ENCODE results near the gene RAB24.
"Not testable (repeated sequence)": the region's sequence is repeated elsewhere in the genome, so short reads cannot be mapped to it uniquely, and the experiment has no call there.

Gene RAB24

GRCh38 chr5:177310757-177311391, 7.4 kb upstream of the RAB24 start:
- DNase-seq (ENCODE audit: low read depth): no peak

GRCh38 chr5:177310332-177310731, 6.8 kb upstream of the RAB24 start:
- no peak for DNase-seq (ENCODE audit: low read depth)

GRCh38 chr5:177309351-177310191, 6.1 kb upstream of the RAB24 start:
- peak; percentile 55 for DNase-seq (ENCODE audit: low read depth)

GRCh38 chr5:177308740-177309139, 5.2 kb upstream of the RAB24 start:
- DNase-seq (ENCODE audit: low read depth): no peak

- no peak for DNase-seq (ENCODE audit: low read depth)
Measured at GRCh38 chr5:177307544-177308363, 4.2 kb upstream of the RAB24 start.

- no peak for DNase-seq (ENCODE audit: low read depth)
Measured at GRCh38 chr5:177306674-177307543, 3.4 kb upstream of the RAB24 start.

GRCh38 chr5:177306103-177306640, 2.7 kb upstream of the RAB24 start:
- not testable (repeated sequence) for DNase-seq (ENCODE audit: low read depth)

GRCh38 chr5:177304392-177305119, 1.0 kb upstream of the RAB24 start:
- DNase-seq (ENCODE audit: low read depth): no peak

GRCh38 chr5:177303925-177304391, 439 bp upstream of the RAB24 start:
- no peak for DNase-seq (ENCODE audit: low read depth)

- DNase-seq (ENCODE audit: low read depth): no peak
Measured at GRCh38 chr5:177302354-177303110, 987 bp downstream of the RAB24 start.

- no peak for DNase-seq (ENCODE audit: low read depth)
Measured at GRCh38 chr5:177301503-177302165, 1.9 kb downstream of the RAB24 start.

- no peak for DNase-seq (ENCODE audit: low read depth)
Measured at GRCh38 chr5:177300951-177301350, 2.6 kb downstream of the RAB24 start.

GRCh38 chr5:177300236-177300880, 3.2 kb downstream of the RAB24 start:
- DNase-seq (ENCODE audit: low read depth): peak; percentile 51

GRCh38 chr5:177299697-177300096, 3.8 kb downstream of the RAB24 start:
- no peak for DNase-seq (ENCODE audit: low read depth)

- no peak for DNase-seq (ENCODE audit: low read depth)
Measured at GRCh38 chr5:177297922-177298321, 5.6 kb downstream of the RAB24 start.

- DNase-seq (ENCODE audit: low read depth): no peak
Measured at GRCh38 chr5:177296581-177296980, 6.9 kb downstream of the RAB24 start.

GRCh38 chr5:177295924-177296323, 7.6 kb downstream of the RAB24 start:
- DNase-seq (ENCODE audit: low read depth): no peak

GRCh38 chr5:177294632-177295031, 8.9 kb downstream of the RAB24 start:
- DNase-seq (ENCODE audit: low read depth): no peak
